WTC11 (cell line): ENCODE data around the gene BACE2. TPM values are rescaled to one million over a fixed set of nuclear protein-coding genes. Genes with fewer than 3 reads are reported as not detected.
"Not testable (repeated sequence)": the region's sequence is repeated elsewhere in the genome, so short reads cannot be mapped to it uniquely, and the experiment has no call there.

ENCODE experiments used
- ATAC-seq: fragments of 200-7000 bp; cut with Tn5 transposase; 2 replicates; pipeline ENCODE4 v1.10.0; 2021; ENCODE audit warnings: mild to moderate bottlenecking, moderate library complexity
- CTCF ChIA-PET: fragments of 300-600 bp; sonication (Branson Sonifier 250); formaldehyde crosslinking; loops from one replicate; lab custom pipeline; 2021; ENCODE audit warnings: antibody characterized with exemption; lab: Charles Lee
- POLR2A ChIA-PET: fragments of 350-600 bp; sonication (Branson Sonifier 250); formaldehyde crosslinking; loops from one replicate; lab custom pipeline; 2021; ENCODE audit warnings: antibody characterized with exemption; lab: Charles Lee
- DNase-seq: peaks from one replicate; pipeline ENCODE4 v3.0.0; 2021; ENCODE audit warnings: low spot score
- H3K27ac Mint-ChIP-seq: 2 replicates; pipeline ENCODE4 v1.8.0; 2021; ENCODE audit warnings: mixed read lengths
- H3K27me3 Mint-ChIP-seq: 2 replicates; pipeline ENCODE4 v1.8.0; 2021; ENCODE audit warnings: low read depth, mild to moderate bottlenecking, moderate library complexity, mixed read lengths
- H3K36me3 Mint-ChIP-seq: 2 replicates; pipeline ENCODE4 v1.8.0; 2021; ENCODE audit warnings: mixed read lengths
- H3K4me1 Mint-ChIP-seq: 2 replicates; pipeline ENCODE4 v1.8.0; 2022; ENCODE audit warnings: mixed read lengths
- H3K4me3 Mint-ChIP-seq: 2 replicates; pipeline ENCODE4 v1.8.0; 2021; ENCODE audit warnings: mild to moderate bottlenecking, moderate library complexity, mixed read lengths
- H3K9me3 Mint-ChIP-seq: 2 replicates; pipeline ENCODE4 v1.8.0; 2021; ENCODE audit warnings: mixed read lengths
- CREM ChIP-seq: sonication (generic); formaldehyde crosslinking; IDR thresholded peaks from 2 replicates; pipeline ENCODE4 v1.8.1; 2022; ENCODE audit warnings: mild to moderate bottlenecking, missing genetic modification reagents, moderate library complexity
- E2F1 ChIP-seq: sonication (generic); formaldehyde crosslinking; IDR thresholded peaks from 2 replicates; pipeline ENCODE4 v1.8.0; 2022; ENCODE audit warnings: mild to moderate bottlenecking, missing genetic modification reagents
- FOXJ3 ChIP-seq: sonication (generic); formaldehyde crosslinking; IDR thresholded peaks from 2 replicates; pipeline ENCODE4 v1.9.0; 2021; ENCODE audit warnings: missing genetic modification reagents, mild to moderate bottlenecking, borderline replicate concordance
- FOXK1 ChIP-seq: sonication (generic); formaldehyde crosslinking; IDR thresholded peaks from 2 replicates; pipeline ENCODE4 v1.8.0; 2022; ENCODE audit warnings: mild to moderate bottlenecking, moderate library complexity, missing genetic modification reagents
- HMGXB4 ChIP-seq: sonication (generic); formaldehyde crosslinking; IDR thresholded peaks from 2 replicates; pipeline ENCODE4 v1.8.1; 2023; ENCODE audit warnings: mild to moderate bottlenecking, moderate library complexity, missing genetic modification reagents
- IRF2 ChIP-seq: sonication (generic); formaldehyde crosslinking; IDR thresholded peaks from 2 replicates; pipeline ENCODE4 v1.8.0; 2022; ENCODE audit warnings: low read depth, missing genetic modification reagents, borderline replicate concordance
- MLX ChIP-seq: sonication (generic); formaldehyde crosslinking; IDR thresholded peaks from 2 replicates; pipeline ENCODE4 v1.8.1; 2023; ENCODE audit warnings: mild to moderate bottlenecking, missing genetic modification reagents, moderate library complexity
- MXD4 ChIP-seq: fragments of 250-450 bp; sonication (Bioruptor Pico); IDR thresholded peaks from 2 replicates; pipeline ENCODE4 v1.8.0; 2021; ENCODE audit warnings: mild to moderate bottlenecking, moderate library complexity, borderline replicate concordance
- NR3C1 ChIP-seq: sonication (generic); formaldehyde crosslinking; conservative IDR thresholded peaks from 2 replicates; pipeline ENCODE4 v1.8.1; 2023; ENCODE audit warnings: low read depth, mild to moderate bottlenecking, missing genetic modification reagents
- PREB ChIP-seq: sonication (generic); formaldehyde crosslinking; IDR thresholded peaks from 2 replicates; pipeline ENCODE4 v1.8.1; 2022; ENCODE audit warnings: mild to moderate bottlenecking, missing genetic modification reagents, moderate library complexity, borderline replicate concordance
- PRRX2 ChIP-seq: fragments of 250-450 bp; sonication (Bioruptor Pico); IDR thresholded peaks from 2 replicates; pipeline ENCODE4 v1.8.0; 2021; ENCODE audit warnings: mild to moderate bottlenecking
- TEAD4 ChIP-seq: sonication (generic); formaldehyde crosslinking; IDR thresholded peaks from 2 replicates; pipeline ENCODE4 v1.8.0; 2022; ENCODE audit warnings: mild to moderate bottlenecking, missing genetic modification reagents
- TP53 ChIP-seq: sonication (generic); formaldehyde crosslinking; IDR thresholded peaks from 2 replicates; pipeline ENCODE4 v1.8.1; 2023; ENCODE audit warnings: mild to moderate bottlenecking, missing genetic modification reagents
- ZBTB21 ChIP-seq: sonication (generic); formaldehyde crosslinking; IDR thresholded peaks from 2 replicates; pipeline ENCODE4 v1.8.1; 2023; ENCODE audit warnings: mild to moderate bottlenecking, missing genetic modification reagents, borderline replicate concordance
- ZNF138 ChIP-seq: sonication (generic); formaldehyde crosslinking; conservative IDR thresholded peaks from 2 replicates; pipeline ENCODE4 v1.8.1; 2022; ENCODE audit warnings: mild to moderate bottlenecking, moderate library complexity, missing genetic modification reagents
- ZNF317 ChIP-seq: sonication (generic); formaldehyde crosslinking; IDR thresholded peaks from 2 replicates; pipeline ENCODE4 v1.8.1; 2023; ENCODE audit warnings: low read depth, mild to moderate bottlenecking, moderate library complexity, missing genetic modification reagents, borderline replicate concordance
- total RNA-seq: library from RNA; stranded (reverse); gene quantifications from 3 replicates; pipeline ENCODE4 v1.2.3, GENCODE V29; 2021
- TF ChIP-seq, protein P1 (sequence below): sonication (generic); formaldehyde crosslinking; IDR thresholded peaks from 2 replicates; pipeline ENCODE4 v1.8.0; 2023; ENCODE audit warnings: mild to moderate bottlenecking, missing genetic modification reagents
- TF ChIP-seq, protein P2 (sequence below): sonication (generic); formaldehyde crosslinking; IDR thresholded peaks from 2 replicates; pipeline ENCODE4 v1.8.1; 2023; ENCODE audit warnings: mild to moderate bottlenecking, missing genetic modification reagents

BACE2 gene
- total RNA-seq, 1 experiment from 2014 or later, result 9.8 TPM

DNA sequence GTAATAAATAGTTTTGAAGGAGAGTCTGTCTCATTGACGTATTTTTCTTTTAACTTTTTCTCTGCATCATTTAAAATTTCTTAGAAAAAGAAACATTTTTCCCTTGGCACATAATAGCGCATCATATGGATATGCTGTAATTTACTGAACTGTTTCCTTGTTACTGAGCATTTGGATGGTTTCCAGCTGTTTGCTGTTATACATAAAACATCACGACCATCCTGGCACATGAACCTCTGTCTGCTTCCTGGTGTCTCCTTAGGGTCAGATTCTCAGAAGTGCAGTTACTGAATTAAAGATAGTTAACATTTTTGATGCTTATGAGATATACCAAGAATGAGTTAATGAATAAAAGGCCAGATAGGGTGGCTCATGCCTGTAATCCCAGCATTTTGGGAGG, 67.2 kb downstream of the BACE2 start (continued):
- no peak for TF ChIP-seq IRF2 (CRISPR knock-in tag)

GRCh38 chr21:41236352-41236973, 68.5 kb downstream of the BACE2 start:
- ChIA-PET CTCF (no interaction called here), POLR2A (no interaction called here)
- Mint-ChIP-seq H3K4me1 (peaks cover 8% of the 10 kb centered on the region), H3K4me3 (no peak overlapping the region), H3K27me3 (no peaks in the 10 kb centered on the region), H3K27ac (no peak overlapping the region), H3K9me3 (peaks cover 12% of the 10 kb centered on the region), H3K36me3 (peaks cover 14% of the 10 kb centered on the region)
- TF ChIP-seq TEAD4 (CRISPR knock-in tag) (no peak), NR3C1 (CRISPR knock-in tag) (no peak), ZNF138 (no peak), ZNF317 (CRISPR knock-in tag) (no peak), PRRX2 (CRISPR knock-in tag) (no peak), TP53 (CRISPR knock-in tag) (no peak), ZBTB21 (CRISPR knock-in tag) (no peak), MLX (CRISPR knock-in tag) (no peak), E2F1 (CRISPR knock-in tag) (no peak), FOXJ3 (CRISPR knock-in tag) (no peak), CREM (CRISPR knock-in tag) (no peak), FOXK1 (CRISPR knock-in tag) (no peak), MXD4 (CRISPR knock-in tag) (no peak), PREB (CRISPR knock-in tag) (no peak), HMGXB4 (CRISPR knock-in tag) (no peak)
- TF ChIP-seq, protein P1, sequence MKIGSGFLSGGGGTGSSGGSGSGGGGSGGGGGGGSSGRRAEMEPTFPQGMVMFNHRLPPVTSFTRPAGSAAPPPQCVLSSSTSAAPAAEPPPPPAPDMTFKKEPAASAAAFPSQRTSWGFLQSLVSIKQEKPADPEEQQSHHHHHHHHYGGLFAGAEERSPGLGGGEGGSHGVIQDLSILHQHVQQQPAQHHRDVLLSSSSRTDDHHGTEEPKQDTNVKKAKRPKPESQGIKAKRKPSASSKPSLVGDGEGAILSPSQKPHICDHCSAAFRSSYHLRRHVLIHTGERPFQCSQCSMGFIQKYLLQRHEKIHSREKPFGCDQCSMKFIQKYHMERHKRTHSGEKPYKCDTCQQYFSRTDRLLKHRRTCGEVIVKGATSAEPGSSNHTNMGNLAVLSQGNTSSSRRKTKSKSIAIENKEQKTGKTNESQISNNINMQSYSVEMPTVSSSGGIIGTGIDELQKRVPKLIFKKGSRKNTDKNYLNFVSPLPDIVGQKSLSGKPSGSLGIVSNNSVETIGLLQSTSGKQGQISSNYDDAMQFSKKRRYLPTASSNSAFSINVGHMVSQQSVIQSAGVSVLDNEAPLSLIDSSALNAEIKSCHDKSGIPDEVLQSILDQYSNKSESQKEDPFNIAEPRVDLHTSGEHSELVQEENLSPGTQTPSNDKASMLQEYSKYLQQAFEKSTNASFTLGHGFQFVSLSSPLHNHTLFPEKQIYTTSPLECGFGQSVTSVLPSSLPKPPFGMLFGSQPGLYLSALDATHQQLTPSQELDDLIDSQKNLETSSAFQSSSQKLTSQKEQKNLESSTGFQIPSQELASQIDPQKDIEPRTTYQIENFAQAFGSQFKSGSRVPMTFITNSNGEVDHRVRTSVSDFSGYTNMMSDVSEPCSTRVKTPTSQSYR (CRISPR knock-in tag), result no peak
- TF ChIP-seq, protein P2, sequence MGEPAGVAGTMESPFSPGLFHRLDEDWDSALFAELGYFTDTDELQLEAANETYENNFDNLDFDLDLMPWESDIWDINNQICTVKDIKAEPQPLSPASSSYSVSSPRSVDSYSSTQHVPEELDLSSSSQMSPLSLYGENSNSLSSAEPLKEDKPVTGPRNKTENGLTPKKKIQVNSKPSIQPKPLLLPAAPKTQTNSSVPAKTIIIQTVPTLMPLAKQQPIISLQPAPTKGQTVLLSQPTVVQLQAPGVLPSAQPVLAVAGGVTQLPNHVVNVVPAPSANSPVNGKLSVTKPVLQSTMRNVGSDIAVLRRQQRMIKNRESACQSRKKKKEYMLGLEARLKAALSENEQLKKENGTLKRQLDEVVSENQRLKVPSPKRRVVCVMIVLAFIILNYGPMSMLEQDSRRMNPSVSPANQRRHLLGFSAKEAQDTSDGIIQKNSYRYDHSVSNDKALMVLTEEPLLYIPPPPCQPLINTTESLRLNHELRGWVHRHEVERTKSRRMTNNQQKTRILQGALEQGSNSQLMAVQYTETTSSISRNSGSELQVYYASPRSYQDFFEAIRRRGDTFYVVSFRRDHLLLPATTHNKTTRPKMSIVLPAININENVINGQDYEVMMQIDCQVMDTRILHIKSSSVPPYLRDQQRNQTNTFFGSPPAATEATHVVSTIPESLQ (CRISPR knock-in tag), result no peak
- DNase-seq (no peak), ATAC-seq (no peak)

- ATAC-seq, H3K4me1 Mint-ChIP-seq, H3K9me3 Mint-ChIP-seq, H3K27me3 Mint-ChIP-seq, H3K27ac Mint-ChIP-seq, H3K4me3 Mint-ChIP-seq, DNase-seq, H3K36me3 Mint-ChIP-seq, CTCF ChIA-PET: not testable (repeated sequence)
- POLR2A ChIA-PET, result interaction anchor here (0.5 to 0.7 kb wide), 2 partner anchors 70 to 982 kb away, joined by 5 to 6 read pairs; no protein-coding TSS in a partner anchor
Measured at GRCh38 chr21:41238081-41238796, 70.3 kb downstream of the BACE2 start.
